ENCODE data around the gene HES5. TPM values are rescaled to one million over a fixed set of nuclear protein-coding genes. Genes with fewer than 3 reads are reported as not detected.

The HES5 gene
- total RNA-seq, 4 donors from 2014 or later, result not detected

DNA sequence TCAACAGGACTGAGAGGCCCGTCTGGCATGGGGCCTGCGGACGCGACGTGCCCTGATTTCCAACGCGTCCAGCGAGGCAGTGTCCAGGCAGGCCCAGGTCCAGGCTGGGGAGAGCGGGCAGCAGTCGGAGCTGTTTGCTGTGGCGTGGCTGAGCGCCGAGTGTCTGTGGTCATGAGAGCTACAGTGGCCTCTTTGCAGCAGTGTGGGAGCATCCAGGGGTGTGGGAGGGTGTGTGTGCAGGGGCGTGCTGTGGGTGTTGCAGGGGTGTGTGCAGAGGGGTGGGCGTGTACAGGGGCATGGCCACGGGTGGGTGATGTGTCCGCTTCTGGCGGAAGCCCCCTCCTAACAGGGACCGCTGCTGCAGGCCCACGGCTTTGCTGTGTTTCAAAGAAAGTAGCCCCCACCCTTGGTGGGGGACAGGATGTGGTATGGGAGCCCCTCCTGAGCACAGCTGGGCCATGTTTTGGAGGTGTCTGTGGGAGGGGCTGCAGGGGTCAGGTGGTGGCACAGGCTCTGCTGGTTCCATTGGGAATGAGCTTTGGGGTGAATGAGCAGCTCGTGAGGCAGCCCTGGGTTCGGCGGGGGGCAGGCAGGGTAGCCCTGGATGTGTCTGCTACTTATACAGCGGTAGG, 36.3 kb downstream of the HES5 start:
- Histone ChIP-seq H3K4me1 (no peaks in the 10 kb centered on the region), H3K4me3 (replicated peaks in 1 of 3) (no peak overlapping the region), H3K27me3 (no peaks in the 10 kb centered on the region), H3K9me3 (no peaks in the 10 kb centered on the region), H3K27ac (no peak overlapping the region), H3K36me3 (no peaks in the 10 kb centered on the region)
- intact Hi-C loops (cut with DNase I), result no loop called here
- TF ChIP-seq, protein P1, sequence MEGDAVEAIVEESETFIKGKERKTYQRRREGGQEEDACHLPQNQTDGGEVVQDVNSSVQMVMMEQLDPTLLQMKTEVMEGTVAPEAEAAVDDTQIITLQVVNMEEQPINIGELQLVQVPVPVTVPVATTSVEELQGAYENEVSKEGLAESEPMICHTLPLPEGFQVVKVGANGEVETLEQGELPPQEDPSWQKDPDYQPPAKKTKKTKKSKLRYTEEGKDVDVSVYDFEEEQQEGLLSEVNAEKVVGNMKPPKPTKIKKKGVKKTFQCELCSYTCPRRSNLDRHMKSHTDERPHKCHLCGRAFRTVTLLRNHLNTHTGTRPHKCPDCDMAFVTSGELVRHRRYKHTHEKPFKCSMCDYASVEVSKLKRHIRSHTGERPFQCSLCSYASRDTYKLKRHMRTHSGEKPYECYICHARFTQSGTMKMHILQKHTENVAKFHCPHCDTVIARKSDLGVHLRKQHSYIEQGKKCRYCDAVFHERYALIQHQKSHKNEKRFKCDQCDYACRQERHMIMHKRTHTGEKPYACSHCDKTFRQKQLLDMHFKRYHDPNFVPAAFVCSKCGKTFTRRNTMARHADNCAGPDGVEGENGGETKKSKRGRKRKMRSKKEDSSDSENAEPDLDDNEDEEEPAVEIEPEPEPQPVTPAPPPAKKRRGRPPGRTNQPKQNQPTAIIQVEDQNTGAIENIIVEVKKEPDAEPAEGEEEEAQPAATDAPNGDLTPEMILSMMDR (IDR thresholded peaks at IDR 0.05), result no peak
- DNase-seq, result no peak
- WGBS, 2 donors, result 77 to 83% methylated on average over 22 to 23 of the region's 24 CpGs

DNA sequence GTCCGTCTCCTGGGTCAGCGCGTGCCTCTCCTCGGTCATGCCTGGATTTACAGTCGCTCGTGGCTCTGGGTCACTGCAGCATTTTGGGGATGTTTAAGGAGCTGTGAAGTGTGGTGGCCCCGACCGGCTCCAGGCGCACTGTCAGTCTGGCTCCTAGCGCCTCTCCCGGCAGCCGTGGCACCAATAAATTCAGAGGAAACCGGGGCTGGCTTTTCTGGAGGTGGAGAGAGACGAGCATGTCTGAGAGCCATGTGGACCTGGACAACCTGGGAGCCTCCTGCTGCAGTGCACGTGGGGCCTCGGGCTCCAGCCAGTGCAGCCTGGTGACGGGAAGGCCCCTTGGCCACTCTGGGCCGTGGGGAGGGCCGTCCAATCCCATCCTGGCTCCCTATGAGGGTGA, 36.8 kb downstream of the HES5 start:
- H3K27me3 ChIP-seq, result no peaks in the 10 kb centered on the region
- no peak for DNase-seq
- no peak overlapping the region for H3K27ac ChIP-seq
- H3K4me1 ChIP-seq, result no peaks in the 10 kb centered on the region
- 44 to 80% methylated on average over 5 to 18 of the region's 19 CpGs for WGBS, 2 donors
- TF ChIP-seq POLR2A (IDR thresholded peaks at IDR 0.05), result no peak
- TF ChIP-seq, protein P1 (IDR thresholded peaks at IDR 0.05), result no peak
- H3K4me3 ChIP-seq (replicated peaks in 1 of 3), result no peak overlapping the region
- intact Hi-C loops (cut with DNase I), result no loop called here
- no peaks in the 10 kb centered on the region for H3K36me3 ChIP-seq
- H3K9me3 ChIP-seq, result no peaks in the 10 kb centered on the region

DNA sequence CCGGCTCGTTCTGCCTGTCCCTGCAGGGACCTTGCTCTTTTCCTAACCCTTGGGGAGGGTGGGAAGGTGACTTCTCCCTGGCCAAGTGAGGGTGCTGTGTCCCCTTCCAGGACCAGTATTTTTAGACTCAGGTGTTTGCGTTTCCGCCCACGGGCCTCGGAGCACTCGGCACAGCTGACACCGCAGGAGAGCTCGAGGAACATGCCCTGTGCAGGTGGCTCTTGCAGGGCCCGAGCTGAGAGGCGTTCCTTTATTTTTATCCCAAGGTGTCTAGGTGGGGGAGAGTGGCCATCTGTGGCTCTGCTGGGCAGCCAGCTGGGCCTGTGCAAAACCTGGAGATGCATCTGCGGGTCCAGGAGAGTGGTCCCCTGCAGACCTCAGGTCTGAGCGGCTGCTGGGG, 38.0 kb downstream of the HES5 start:
- intact Hi-C loops (cut with DNase I), result no loop called here

DNA sequence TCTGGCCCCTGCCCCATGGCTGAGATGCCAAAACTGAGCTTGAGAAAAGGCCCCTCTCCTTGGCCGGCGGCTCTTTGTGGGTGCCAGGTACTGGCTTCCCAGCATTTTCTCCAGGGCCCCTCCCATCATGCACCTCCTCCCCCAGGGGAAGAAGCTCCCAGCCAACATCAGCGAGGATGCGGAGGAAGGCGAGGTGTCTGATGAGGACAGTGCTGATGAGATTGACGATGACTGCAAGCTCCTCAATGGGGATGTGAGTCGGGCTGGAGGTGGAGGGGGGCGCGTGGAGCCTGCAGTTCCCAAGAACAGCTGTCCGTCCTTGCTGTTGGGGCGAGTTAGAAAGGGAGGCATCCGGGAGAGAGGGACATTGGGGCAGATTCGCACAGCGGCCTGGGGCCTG, 40.4 kb downstream of the HES5 start:
- H3K4me3 ChIP-seq (replicated peaks in 1 of 3), result no peak overlapping the region
- DNase-seq, result no peak
- intact Hi-C loops (cut with DNase I), result no loop called here
- no peak for TF ChIP-seq POLR2A (IDR thresholded peaks at IDR 0.05)
- TF ChIP-seq, protein P1 (IDR thresholded peaks at IDR 0.05), result no peak
- no peaks in the 10 kb centered on the region for H3K27me3 ChIP-seq
- WGBS, 2 donors, result 88 to 93% methylated on average over 14 of the region's 14 CpGs
- H3K9me3 ChIP-seq, result no peaks in the 10 kb centered on the region
- no peaks in the 10 kb centered on the region for H3K36me3 ChIP-seq
- no peak overlapping the region for H3K27ac ChIP-seq
- H3K4me1 ChIP-seq, result no peaks in the 10 kb centered on the region

More for the DNA sequence above, 38.0 kb downstream of the HES5 start:
- TF ChIP-seq, protein P1 (IDR thresholded peaks at IDR 0.05), result no peak
- no peak for TF ChIP-seq POLR2A (IDR thresholded peaks at IDR 0.05)
- Histone ChIP-seq H3K27ac (no peak overlapping the region), H3K9me3 (no peaks in the 10 kb centered on the region), H3K4me3 (replicated peaks in 1 of 3) (no peak overlapping the region), H3K4me1 (no peaks in the 10 kb centered on the region), H3K36me3 (no peaks in the 10 kb centered on the region), H3K27me3 (no peaks in the 10 kb centered on the region)
- no peak for DNase-seq
- WGBS, 2 donors, result 73 to 100% methylated on average over 1 to 2 of the region's 13 CpGs

DNA sequence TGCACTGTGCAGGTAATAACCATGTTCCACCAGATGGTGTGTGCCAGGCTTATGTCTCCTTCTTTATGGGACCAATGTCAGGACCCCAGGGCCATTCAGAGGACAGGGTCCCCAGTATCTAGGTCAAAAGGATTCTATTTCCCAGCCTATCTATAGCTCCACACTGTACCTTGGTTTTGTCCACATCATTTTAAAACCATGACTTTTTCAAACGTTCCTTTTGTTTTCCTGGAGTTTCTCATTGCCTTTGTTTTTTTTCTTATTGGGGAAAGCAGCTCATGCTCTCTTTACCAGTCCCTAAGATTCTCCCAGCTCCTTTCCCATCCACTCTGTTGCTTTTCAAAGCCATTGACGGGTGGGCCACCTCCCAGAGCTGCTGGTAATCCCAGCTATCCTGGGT, 41.4 kb downstream of the HES5 start:
- intact Hi-C loops (cut with DNase I), result no loop called here
- 91 to 93% methylated on average over 2 of the region's 2 CpGs for WGBS, 2 donors
- H3K27me3 ChIP-seq, result no peaks in the 10 kb centered on the region

More for the DNA sequence above, 41.4 kb downstream of the HES5 start:
- H3K27ac ChIP-seq, result no peak overlapping the region
- H3K4me3 ChIP-seq (replicated peaks in 1 of 3), result no peak overlapping the region
- no peaks in the 10 kb centered on the region for H3K9me3 ChIP-seq
- no peak for DNase-seq
- no peaks in the 10 kb centered on the region for H3K36me3 ChIP-seq
- H3K4me1 ChIP-seq, result no peaks in the 10 kb centered on the region
- TF ChIP-seq POLR2A (IDR thresholded peaks at IDR 0.05), result no peak
- TF ChIP-seq, protein P1 (IDR thresholded peaks at IDR 0.05), result no peak
